ENCODE results near the gene SH2D5.
"Not testable (repeated sequence)": the region's sequence is repeated elsewhere in the genome, so short reads cannot be mapped to it uniquely, and the experiment has no call there.

Gene SH2D5

GRCh38 chr1:20693623-20694022, 38.9 kb downstream of the SH2D5 start:
- no peak for DNase-seq

GRCh38 chr1:20691872-20692271, 40.6 kb downstream of the SH2D5 start:
- DNase-seq = no peak

GRCh38 chr1:20689645-20690056, 42.9 kb downstream of the SH2D5 start:
- DNase-seq = no peak

- no peak for DNase-seq
These were observed 45.4 kb downstream of the SH2D5 start for GRCh38 chr1:20686883-20687725.

- no peak for DNase-seq
These were observed 46.8 kb downstream of the SH2D5 start for GRCh38 chr1:20685741-20686140.

- no peak for DNase-seq
These were observed 47.3 kb downstream of the SH2D5 start for GRCh38 chr1:20685099-20685662.

- no peak for DNase-seq
These were observed 47.9 kb downstream of the SH2D5 start for GRCh38 chr1:20684651-20685050.

- no peak for DNase-seq
These were observed 48.4 kb downstream of the SH2D5 start for GRCh38 chr1:20684050-20684620.

- DNase-seq = no peak
These were observed 48.9 kb downstream of the SH2D5 start for GRCh38 chr1:20683614-20684013.

GRCh38 chr1:20682571-20683236, 49.8 kb downstream of the SH2D5 start:
- no peak for DNase-seq

- no peak for DNase-seq
These were observed 50.5 kb downstream of the SH2D5 start for GRCh38 chr1:20681999-20682398.

- no peak for DNase-seq
These were observed 52.2 kb downstream of the SH2D5 start for GRCh38 chr1:20680269-20680668.

- no peak for DNase-seq
These were observed 53.9 kb downstream of the SH2D5 start for GRCh38 chr1:20678599-20678998.

GRCh38 chr1:20673626-20674025, 58.9 kb downstream of the SH2D5 start:
- DNase-seq = not testable (repeated sequence)

- DNase-seq = no peak
These were observed 60.3 kb downstream of the SH2D5 start for GRCh38 chr1:20672265-20672632.

GRCh38 chr1:20670936-20671335, 61.6 kb downstream of the SH2D5 start:
- DNase-seq = no peak
